Heart right ventricle (tissue), 16 donors: Measurements from ENCODE around the gene PHKG2. TPM values are rescaled to one million over a fixed set of nuclear protein-coding genes. Genes with fewer than 3 reads are reported as not detected.

ENCODE experiments used
- ATAC-seq, 8 donors: fragments of 200-7000 bp; cut with Tn5 transposase; one replicate each; pipeline ENCODE4 v1.9.1; 2020; ENCODE audit warnings: mild to moderate bottlenecking in 8 of 8, moderate library complexity in 8 of 8, moderate number of reproducible peaks in 1 of 8
- DNase-seq, 2 donors: peaks; one replicate each; pipeline ENCODE4 v3.0.0-alpha.2; 2020
- H3K27ac ChIP-seq, 10 donors: fragments of 200-600 bp; sonication (generic) in 2 of 10; one replicate each; pipeline versions ENCODE4 v1.5.0 to v1.8.0; 2020 to 2022; ENCODE audit warnings: mild to moderate bottlenecking in 3 of 10
- H3K27me3 ChIP-seq, 7 donors: fragments of 200-600 bp; one replicate each; pipeline ENCODE4 v1.8.0; 2021 to 2022; ENCODE audit warnings: mild to moderate bottlenecking in 2 of 7
- H3K36me3 ChIP-seq, 9 donors: fragments of 200-600 bp; sonication (generic) in 1 of 9; one replicate each; pipeline versions ENCODE4 v1.5.0 to v1.8.0; 2020 to 2022; ENCODE audit warnings: mild to moderate bottlenecking in 2 of 9
- H3K4me1 ChIP-seq, 9 donors: fragments of 200-600 bp; sonication (generic) in 1 of 9; one replicate each; pipeline versions ENCODE4 v1.5.0 to v1.8.0; 2020 to 2022; ENCODE audit warnings: mild to moderate bottlenecking in 4 of 9
- H3K4me3 ChIP-seq, 10 donors: fragments of 200-600 bp; sonication (generic) in 2 of 10; one replicate each; pipeline versions ENCODE4 v1.5.0 to v1.8.0; 2020 to 2022; ENCODE audit warnings: mild to moderate bottlenecking in 7 of 10, moderate library complexity in 2 of 10
- H3K9me3 ChIP-seq, 11 donors: fragments of 200-600 bp in 10 of 11; sonication (generic) in 2 of 11; one replicate each; pipeline versions ENCODE4 v1.5.0 to v1.8.0; 2013 to 2022; ENCODE audit warnings: mild to moderate bottlenecking in 2 of 11, control low read depth in 1 of 11, moderate library complexity in 1 of 11
- CTCF ChIP-seq, 9 donors: fragments of 200-600 bp; sonication (generic) in 2 of 9; IDR thresholded peaks; one replicate each; pipeline versions ENCODE4 v1.5.0 to v1.8.0; 2021 to 2022; ENCODE audit warnings: antibody characterized with exemption in 9 of 9, mild to moderate bottlenecking in 5 of 9, moderate library complexity in 1 of 9
- WGBS, 2 donors: extraction: QIAGEN DNeasy Blood & Tissue Kit; methylation state at CpG; one replicate each; pipeline ENCODE4 v1.1.7; 2013; ENCODE audit warnings: inconsistent platforms in 1 of 2; 5-methylcytosine and 5-hydroxymethylcytosine counted together
- intact Hi-C, 10 donors: fragments of 100-400 bp; cut with DNase I; formaldehyde crosslinking; loops; one replicate each; pipeline versions ENCODE4 v1.11.1 to v1.14.2; 2022
- polyA plus RNA-seq, 2 donors: library from polyadenylated mRNA; stranded (reverse); fragments of 200-250 nt; gene quantifications; one replicate each; pipeline ENCODE4 v1.2.3, GENCODE V29; 2013
- total RNA-seq, 10 donors: library from RNA; stranded (reverse); fragmentation: NEBNext Ultra II Directional in 3 of 10; extraction: Animal tissue kit (Norgen Biotek cat#: 25700) in 3 of 10; gene quantifications; one replicate each; pipeline versions ENCODE4 v1.2.1 to v1.2.4, GENCODE V29; 2021 to 2023
- donor health status: Arrhythmogenic right ventricular cardiomyopathy.
- donor health status: ischemic (EF 13 %, LVEDD 7.1; RV severe dilation, severe dysfunction).
- donor health status: healthy with polysubstance abuse.
- donor health status: DM: no; HTN: yes; CAD: no.
- donor health status: DM: no; HTN: no; CAD: no.
- donor health status: ischemic (EF 25% LVEDD 6.9; RV normal size, moderate dysfunction).
- donor health status: ischemic (EF 25% LVEDD 5.7; RV mildly dilated, moderate dysfunction).
- donor health status: healthy.
- donor health status: DM: yes; HTN: yes; CAD: no.
- donor health status: Ischemic cardiomyopathy.
- donor health status: ischemic (EF 35%, LVEDD 5.7; RV mildly dilated, moderate dysfunction).
- donor health status: nonischemic (EF 11% LVEDD 7.7; RV severe dilation, severe dysfunction).
- donor health status: DM: yes; HTN: yes; CAD: no.
- donor health status: PGD.
- donor health status: ischemic (EF 29% LVEDD 5.4; RV normal size, mild dysfunction).
- donor health status: nonischemic (EF 23%, LVEDD 6.1; RV moderate dilation, normal function).

The PHKG2 gene
- total and polyA plus RNA-seq, 12 donors = 12.1 to 40.7 (median 15.8) TPM

- Histone ChIP-seq H3K4me3 (no peak overlapping the region), H3K36me3 (peaks cover 0 to 69% (median 17%) of the 10 kb centered on the region in 9 donors), H3K27me3 (no peaks in the 10 kb centered on the region), H3K27ac (no peak overlapping the region), H3K9me3 (no peaks in the 10 kb centered on the region), H3K4me1 (peaks cover 0 to 39% (median 10%) of the 10 kb centered on the region in 9 donors)
- TF ChIP-seq CTCF (IDR thresholded peaks at IDR 0.05) = no peak
- intact Hi-C loops = no loop called here
- ATAC-seq (no peak), DNase-seq (no peak)
- 86 to 88% methylated on average over 7 of the region's 7 CpGs for WGBS, 2 donors
Observed at GRCh38 chr16:30757316-30757715, 9.1 kb downstream of the PHKG2 start.

- ATAC-seq (no peak), DNase-seq (no peak)
- WGBS, 2 donors = 86 to 92% methylated on average over 10 of the region's 10 CpGs
- Histone ChIP-seq H3K4me1 (peaks cover 11 to 55% (median 25%) of the 10 kb centered on the region in 9 donors), H3K27ac (peak overlapping the region in 4 of 10 donors; percentile 3 to 91 (median 30)), H3K27me3 (no peaks in the 10 kb centered on the region), H3K4me3 (peak overlapping the region in 1 of 10 donors; percentile 13), H3K9me3 (no peaks in the 10 kb centered on the region), H3K36me3 (peaks cover 0 to 65% (median 8%) of the 10 kb centered on the region in 9 donors)
- intact Hi-C loops = no loop called here
- TF ChIP-seq CTCF (IDR thresholded peaks at IDR 0.05) = no peak
Observed at GRCh38 chr16:30758988-30759491, 10.8 kb downstream of the PHKG2 start.

GRCh38 chr16:30760001-30760559 is 11.9 kb downstream of the PHKG2 start:
- no peak for DNase-seq
- no peak for ATAC-seq
- Histone ChIP-seq H3K27me3 (no peaks in the 10 kb centered on the region), H3K27ac (peak overlapping the region in 1 of 10 donors; percentile 91), H3K4me1 (peaks cover 11 to 55% (median 31%) of the 10 kb centered on the region in 9 donors), H3K9me3 (no peaks in the 10 kb centered on the region), H3K4me3 (peak overlapping the region in 1 of 10 donors; percentile 13), H3K36me3 (peaks cover 0 to 65% (median 13%) of the 10 kb centered on the region in 9 donors)
- WGBS, 2 donors = 91% methylated on average over 7 of the region's 7 CpGs
- intact Hi-C loops = loop anchor here in 1 of 10 donors (10.0 kb wide), 1 partner anchor 55 kb away; no protein-coding TSS in a partner anchor
- no peak for TF ChIP-seq CTCF (IDR thresholded peaks at IDR 0.05)

- ATAC-seq (no peak), DNase-seq (no peak)
- peak overlapping the region in 9 of 10 donors; percentile 84 to 94 (median 89) for H3K4me3 ChIP-seq
- peaks cover 11 to 55% (median 31%) of the 10 kb centered on the region in 9 donors for H3K4me1 ChIP-seq
- H3K36me3 ChIP-seq = peaks cover 0 to 65% (median 20%) of the 10 kb centered on the region in 9 donors
- peak overlapping the region in 4 of 10 donors; percentile 48 to 97 (median 74) for H3K27ac ChIP-seq
- H3K27me3 ChIP-seq = no peaks in the 10 kb centered on the region
- H3K9me3 ChIP-seq = no peaks in the 10 kb centered on the region
- no peak for TF ChIP-seq CTCF (IDR thresholded peaks at IDR 0.05)
- 29% methylated on average over 26 of the region's 26 CpGs for WGBS, 2 donors
- intact Hi-C loops = loop anchor here in 1 of 10 donors (10.0 kb wide), 1 partner anchor 56 kb away; no protein-coding TSS in a partner anchor
Observed at GRCh38 chr16:30760577-30761426, 12.6 kb downstream of the PHKG2 start.
